Measurements from ENCODE around the gene ACOX1. TPM values are rescaled to one million over a fixed set of nuclear protein-coding genes. Genes with fewer than 3 reads are reported as not detected.
A peak's percentile ranks its signal among the peaks of the same experiment; 100 is the strongest.

ACOX1 gene
- total RNA-seq = 19.3 and 22.3 TPM in 2 replicates
- long read RNA-seq, full-length matches to known transcripts = 20 of 31 reads
- long read RNA-seq, partial matches to known transcripts = 4 of 31 reads
- long read RNA-seq, other reads (novel, unspliced or antisense) = 7 of 31 reads

DNA sequence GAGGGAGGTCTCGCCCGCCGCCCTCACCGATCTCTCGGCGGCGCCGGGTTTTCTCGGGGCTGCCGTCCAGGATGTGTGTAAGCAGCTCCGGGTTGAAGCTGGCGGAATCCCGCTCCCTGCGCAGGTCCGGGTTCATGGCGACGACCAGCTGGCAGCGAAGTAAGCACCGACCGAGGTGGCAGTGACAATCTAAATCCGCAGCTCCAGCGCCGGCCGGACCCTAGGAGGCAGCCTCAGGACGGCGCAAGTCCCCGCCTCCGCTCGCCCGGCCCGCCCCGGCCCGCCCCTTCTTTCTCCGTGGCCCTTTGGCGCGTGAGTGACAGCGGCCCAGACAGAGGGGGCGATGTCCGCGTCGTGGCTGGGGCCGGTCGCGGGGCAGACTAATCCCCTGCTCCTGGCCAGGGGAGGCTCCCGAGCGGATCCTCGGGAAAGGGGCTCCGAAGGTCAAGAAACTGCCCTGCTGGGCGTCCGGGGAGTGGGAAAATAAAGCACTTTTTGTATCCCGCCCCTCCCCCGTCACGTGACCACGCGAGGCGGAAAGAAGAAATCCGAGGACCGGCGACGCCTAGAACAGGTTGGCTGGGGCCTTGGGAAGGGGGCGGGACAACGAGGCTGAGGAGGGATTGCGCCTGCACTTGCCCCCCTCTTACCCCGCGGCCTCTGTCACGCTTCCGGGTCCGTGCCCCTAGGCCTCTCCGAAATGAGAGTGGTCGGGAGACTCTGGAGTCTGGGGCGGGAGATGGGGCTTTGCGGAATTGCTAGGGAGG lies at the start of gene ACOX1, which contains the start of gene TEN1:
TSS of gene ACOX1 (minus strand) at position 229 of the 767 bp plus-strand sequence. CDS start at position 136, 93 bp downstream.
TSS of gene TEN1 (plus strand) at position 303 of the 767 bp plus-strand sequence. CDS start 6,953 bp downstream, outside the sequence.
- TF ChIP-seq, protein P1, sequence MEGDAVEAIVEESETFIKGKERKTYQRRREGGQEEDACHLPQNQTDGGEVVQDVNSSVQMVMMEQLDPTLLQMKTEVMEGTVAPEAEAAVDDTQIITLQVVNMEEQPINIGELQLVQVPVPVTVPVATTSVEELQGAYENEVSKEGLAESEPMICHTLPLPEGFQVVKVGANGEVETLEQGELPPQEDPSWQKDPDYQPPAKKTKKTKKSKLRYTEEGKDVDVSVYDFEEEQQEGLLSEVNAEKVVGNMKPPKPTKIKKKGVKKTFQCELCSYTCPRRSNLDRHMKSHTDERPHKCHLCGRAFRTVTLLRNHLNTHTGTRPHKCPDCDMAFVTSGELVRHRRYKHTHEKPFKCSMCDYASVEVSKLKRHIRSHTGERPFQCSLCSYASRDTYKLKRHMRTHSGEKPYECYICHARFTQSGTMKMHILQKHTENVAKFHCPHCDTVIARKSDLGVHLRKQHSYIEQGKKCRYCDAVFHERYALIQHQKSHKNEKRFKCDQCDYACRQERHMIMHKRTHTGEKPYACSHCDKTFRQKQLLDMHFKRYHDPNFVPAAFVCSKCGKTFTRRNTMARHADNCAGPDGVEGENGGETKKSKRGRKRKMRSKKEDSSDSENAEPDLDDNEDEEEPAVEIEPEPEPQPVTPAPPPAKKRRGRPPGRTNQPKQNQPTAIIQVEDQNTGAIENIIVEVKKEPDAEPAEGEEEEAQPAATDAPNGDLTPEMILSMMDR (conservative IDR thresholded peaks at IDR 0.05) = peak; percentile 54
- DNase-seq (ENCODE audit: low read depth, low spot score) = peak; percentile 94
- H3K9me3 Mint-ChIP-seq = no peaks in the 10 kb centered on the region
- peak within 1 kb of the TSS; percentile 99 for H3K27ac Mint-ChIP-seq (ENCODE audit: unreplicated experiment)
- peak within 1 kb of the TSS; percentile 99 for H3K4me3 Mint-ChIP-seq
- no peaks in the 10 kb centered on the region for H3K36me3 Mint-ChIP-seq (ENCODE audit: low read depth)
- peaks cover 59% of the 10 kb centered on the region for H3K4me1 Mint-ChIP-seq
- no peaks in the 10 kb centered on the region for H3K27me3 Mint-ChIP-seq (ENCODE audit: low read depth)

DNA sequence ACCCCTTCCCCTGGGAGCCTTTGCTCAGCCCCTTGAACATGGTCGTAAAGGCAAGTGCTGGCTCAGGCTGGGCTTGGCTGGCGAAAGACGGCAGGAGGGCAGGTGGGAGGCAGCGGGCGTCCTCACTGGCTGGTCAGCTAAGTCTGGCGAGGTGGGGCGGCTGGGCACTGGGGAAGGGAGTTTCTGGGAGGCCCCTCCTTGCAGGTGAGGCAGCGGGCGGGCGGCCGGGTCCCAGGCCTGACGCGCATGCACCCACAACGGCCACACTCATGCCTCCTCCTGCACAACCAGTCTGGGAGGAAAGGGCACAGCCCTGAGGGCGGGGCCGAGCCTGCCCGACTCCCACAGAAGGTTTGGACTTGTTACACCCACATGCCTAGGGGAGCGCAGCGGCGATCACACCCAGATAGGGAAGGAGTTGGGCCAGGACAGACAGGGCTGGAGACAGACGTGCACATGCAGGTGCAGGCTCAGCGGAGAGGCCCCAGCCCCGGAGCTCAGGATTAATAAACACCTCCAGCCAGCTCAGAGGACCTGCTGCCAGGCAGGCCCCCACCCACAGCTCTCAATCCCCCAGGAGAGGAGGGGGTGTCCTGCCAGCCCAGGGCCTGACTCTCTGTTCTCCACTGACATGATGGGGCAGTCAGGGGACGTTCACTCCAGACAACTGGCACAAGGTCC lies 48.3 kb upstream of the ACOX1 start, which contains the start of gene EVPL:
TSS of gene EVPL (minus strand) at position 148 of the 681 bp plus-strand sequence. CDS start at position 40, 108 bp downstream.
- Mint-ChIP-seq H3K4me1 (peaks cover 14% of the 10 kb centered on the region), H3K27me3 (ENCODE audit: low read depth) (no peaks in the 10 kb centered on the region)

DNA sequence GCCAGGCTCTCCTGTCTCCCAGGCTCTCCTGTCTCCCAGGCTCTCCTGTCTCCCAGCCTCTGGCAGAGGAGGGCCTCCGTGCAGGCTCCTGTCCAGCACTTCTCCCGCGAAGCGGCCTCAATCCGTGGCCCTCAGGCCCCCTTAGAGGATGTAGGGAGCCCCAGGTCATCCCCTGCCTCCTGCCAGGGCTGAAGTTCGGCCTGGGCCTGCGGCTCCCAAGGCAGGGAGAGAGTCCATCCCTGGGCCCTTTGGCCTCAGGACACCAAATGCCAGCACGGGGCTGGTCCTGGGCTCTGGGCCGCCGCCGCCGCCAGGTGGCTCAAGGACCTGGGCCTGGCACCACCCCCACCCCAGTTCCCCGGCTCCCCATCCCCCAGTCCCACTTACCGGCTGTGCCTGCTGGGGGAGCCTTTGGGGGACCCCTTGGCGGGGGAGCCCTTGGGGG lies 47.8 kb upstream of the ACOX1 start:
- Mint-ChIP-seq H3K4me3 (no peak overlapping the region), H3K36me3 (ENCODE audit: low read depth) (no peaks in the 10 kb centered on the region), H3K27me3 (ENCODE audit: low read depth) (no peaks in the 10 kb centered on the region), H3K27ac (ENCODE audit: unreplicated experiment) (no peak overlapping the region), H3K4me1 (peaks cover 14% of the 10 kb centered on the region), H3K9me3 (no peaks in the 10 kb centered on the region)
- DNase-seq (ENCODE audit: low read depth, low spot score) = no peak
- TF ChIP-seq, protein P1 (conservative IDR thresholded peaks at IDR 0.05) = no peak

More for the DNA sequence above, 48.3 kb upstream of the ACOX1 start, which contains the start of gene EVPL:
- Mint-ChIP-seq H3K36me3 (ENCODE audit: low read depth) (no peaks in the 10 kb centered on the region), H3K27ac (ENCODE audit: unreplicated experiment) (no peak within 1 kb of the TSS), H3K9me3 (no peaks in the 10 kb centered on the region), H3K4me3 (no peak within 1 kb of the TSS)
- TF ChIP-seq, protein P1 (conservative IDR thresholded peaks at IDR 0.05) = no peak
- no peak for DNase-seq (ENCODE audit: low read depth, low spot score)

DNA sequence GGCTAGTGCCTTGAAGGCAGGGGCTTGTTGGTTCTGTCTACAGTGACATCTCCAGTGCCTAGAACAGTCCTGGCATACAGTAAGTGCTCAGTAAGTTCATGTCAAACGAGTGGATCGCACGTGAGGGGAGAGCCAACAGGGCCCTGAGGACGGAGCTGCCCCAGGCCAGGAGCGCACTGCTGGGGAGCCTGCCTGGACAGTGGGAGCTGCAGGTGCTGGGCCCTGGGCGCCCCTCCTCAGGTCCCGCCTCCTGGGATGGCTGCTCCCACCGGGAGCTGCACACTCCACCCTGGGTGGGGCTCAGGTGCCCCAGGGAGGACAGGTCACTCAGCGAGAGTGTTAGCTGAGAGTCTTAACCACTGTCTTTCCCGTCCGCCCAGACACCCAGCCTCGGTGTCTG lies 46.3 kb upstream of the ACOX1 start:
- Mint-ChIP-seq H3K9me3 (no peaks in the 10 kb centered on the region), H3K27me3 (ENCODE audit: low read depth) (no peaks in the 10 kb centered on the region), H3K4me1 (peaks cover 14% of the 10 kb centered on the region), H3K27ac (ENCODE audit: unreplicated experiment) (no peak overlapping the region), H3K4me3 (no peak overlapping the region), H3K36me3 (ENCODE audit: low read depth) (no peaks in the 10 kb centered on the region)
- no peak for DNase-seq (ENCODE audit: low read depth, low spot score)
- TF ChIP-seq, protein P1 (conservative IDR thresholded peaks at IDR 0.05) = no peak

DNA sequence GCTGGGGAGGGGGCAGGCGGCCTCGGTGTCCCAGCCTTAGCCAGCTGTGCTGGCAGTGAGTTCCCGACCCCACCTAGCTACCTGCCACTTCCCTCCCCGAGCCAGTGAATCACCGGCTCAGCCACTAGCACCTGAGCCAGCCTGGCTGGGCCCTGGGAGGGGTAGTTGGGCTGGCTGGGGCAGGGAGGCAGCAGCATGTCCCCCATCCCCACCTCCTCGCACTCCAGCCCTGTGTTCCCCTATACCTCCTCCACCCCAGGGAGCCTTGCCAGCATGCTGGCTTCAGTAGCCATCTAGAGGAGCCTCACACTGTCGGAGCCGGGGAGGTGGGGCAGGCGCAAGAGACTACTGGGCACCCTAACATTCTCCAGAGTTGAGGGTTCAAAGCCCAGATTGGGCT lies 45.4 kb upstream of the ACOX1 start:
- H3K9me3 Mint-ChIP-seq = no peaks in the 10 kb centered on the region
- H3K4me1 Mint-ChIP-seq = peaks cover 6% of the 10 kb centered on the region
- H3K4me3 Mint-ChIP-seq = no peak overlapping the region
- DNase-seq (ENCODE audit: low read depth, low spot score) = no peak
- TF ChIP-seq, protein P1 (conservative IDR thresholded peaks at IDR 0.05) = no peak
- no peaks in the 10 kb centered on the region for H3K36me3 Mint-ChIP-seq (ENCODE audit: low read depth)
- H3K27ac Mint-ChIP-seq (ENCODE audit: unreplicated experiment) = no peak overlapping the region
- H3K27me3 Mint-ChIP-seq (ENCODE audit: low read depth) = no peaks in the 10 kb centered on the region
